Epidermal melanocyte (primary cell): Measurements from ENCODE around the gene TERT.

ENCODE experiments used
- DNase-seq: peaks from one replicate; pipeline ENCODE4 v3.0.0; 2011; ENCODE audit warnings: low spot score; ENCODE audit not compliant: insufficient read length

Gene TERT

DNA sequence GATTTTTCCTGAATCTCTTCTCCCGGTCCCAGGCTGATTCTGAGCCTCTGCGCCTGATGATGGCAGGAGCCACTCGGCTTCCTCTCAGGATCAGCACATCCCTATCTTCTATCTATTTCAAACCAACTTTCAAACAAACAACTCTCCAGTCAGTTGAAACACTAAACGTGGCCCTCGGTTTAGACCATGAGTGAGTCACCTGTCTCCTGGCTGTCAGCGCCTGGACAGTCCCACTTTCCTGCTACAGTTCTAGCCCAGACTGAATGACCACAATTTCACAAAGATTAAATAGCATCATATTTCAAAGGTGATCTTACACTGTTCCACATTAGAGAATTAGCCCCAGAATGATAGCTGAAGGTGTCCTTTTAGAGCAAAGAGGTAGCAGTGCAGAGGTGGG lies 87.3 kb downstream of the TERT start:
- no peak for DNase-seq

DNA sequence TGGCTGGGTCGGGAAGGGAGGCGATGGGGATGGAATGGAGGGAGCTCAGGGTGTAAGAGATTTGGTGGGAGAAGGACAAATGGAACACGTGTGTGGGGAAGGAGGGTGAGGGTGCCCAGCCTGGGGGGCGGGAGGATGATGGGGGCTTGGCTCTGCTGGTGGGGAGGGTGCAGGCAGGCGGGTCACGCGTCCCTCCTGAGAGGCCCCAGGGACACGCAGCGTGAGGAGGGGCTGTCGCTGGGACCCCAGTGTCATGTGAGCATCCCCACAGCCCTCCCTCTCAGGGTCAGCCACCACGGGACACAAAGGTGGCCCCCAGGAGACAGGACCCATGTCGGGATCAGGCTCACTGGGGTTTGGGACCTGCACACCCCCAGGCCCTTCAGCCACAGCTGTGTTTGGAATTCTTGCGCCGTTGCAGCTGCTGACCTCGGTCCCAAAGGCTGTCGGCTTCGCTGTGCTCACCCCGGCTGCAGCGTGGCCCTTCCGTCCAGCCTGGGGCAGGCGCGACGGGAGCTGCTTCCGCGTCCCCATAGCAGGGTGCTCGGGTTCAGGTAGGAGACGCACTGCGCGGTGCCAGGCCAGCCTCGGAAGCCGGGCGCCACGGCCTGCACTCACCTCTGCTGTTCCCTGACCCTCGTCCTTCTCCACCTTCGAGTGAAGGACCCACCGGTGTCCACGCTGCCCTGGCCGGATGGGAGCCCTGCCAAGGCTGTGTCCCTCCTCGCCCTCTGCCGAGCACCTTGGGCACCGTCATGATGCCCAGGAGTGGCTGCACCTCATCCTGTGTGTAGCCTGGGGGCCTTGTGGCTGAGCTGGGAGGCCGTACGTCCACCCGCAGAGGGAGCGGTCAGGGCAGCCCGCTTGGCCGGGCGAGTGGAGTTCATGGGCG lies 88.1 kb downstream of the TERT start:
- no peak for DNase-seq

DNA sequence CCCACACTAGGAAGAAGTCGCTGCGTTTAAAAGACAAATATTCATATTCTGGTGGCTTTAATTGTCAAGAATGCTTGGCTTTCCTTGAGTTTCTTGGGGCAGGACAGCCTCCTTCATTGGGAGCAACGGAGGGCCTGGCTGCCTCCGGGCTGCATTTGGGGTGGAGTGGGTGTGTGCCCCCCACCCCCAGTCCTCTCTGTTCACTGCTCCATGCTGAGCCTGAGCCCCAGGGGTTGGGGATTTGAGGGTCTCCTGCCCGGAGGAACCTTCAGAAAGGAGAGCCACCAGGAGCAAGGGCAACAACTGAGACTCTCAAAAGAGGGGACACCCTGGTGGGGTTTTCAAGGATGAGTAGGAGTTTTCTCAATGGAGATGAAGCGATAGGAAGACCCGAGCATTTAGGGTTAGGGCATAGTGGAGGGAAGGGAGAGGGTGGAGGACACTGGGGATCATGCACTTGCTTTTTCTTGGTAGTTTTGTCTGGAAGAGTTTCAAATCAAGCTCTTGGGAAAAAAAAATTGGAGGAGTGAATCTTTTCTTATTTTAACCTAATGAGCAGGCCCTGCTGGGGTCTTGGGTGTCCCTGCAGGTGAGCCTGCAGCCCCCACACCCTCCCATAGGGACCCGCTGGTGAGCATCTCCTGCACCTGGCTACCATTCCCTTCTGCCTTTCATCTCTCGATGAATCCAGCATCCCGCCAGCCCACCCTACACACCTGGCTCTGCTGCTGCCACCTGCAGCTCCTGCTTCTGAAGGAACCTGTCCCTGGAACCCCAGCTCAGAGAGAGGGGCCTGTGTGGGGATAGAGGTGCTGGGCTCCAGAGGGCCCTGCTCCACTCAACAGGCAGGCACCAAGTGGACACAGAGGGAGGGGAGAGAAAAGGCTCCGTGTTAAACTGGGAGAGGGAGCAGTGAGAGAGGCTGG lies 89.3 kb downstream of the TERT start:
- DNase-seq, result no peak

DNA sequence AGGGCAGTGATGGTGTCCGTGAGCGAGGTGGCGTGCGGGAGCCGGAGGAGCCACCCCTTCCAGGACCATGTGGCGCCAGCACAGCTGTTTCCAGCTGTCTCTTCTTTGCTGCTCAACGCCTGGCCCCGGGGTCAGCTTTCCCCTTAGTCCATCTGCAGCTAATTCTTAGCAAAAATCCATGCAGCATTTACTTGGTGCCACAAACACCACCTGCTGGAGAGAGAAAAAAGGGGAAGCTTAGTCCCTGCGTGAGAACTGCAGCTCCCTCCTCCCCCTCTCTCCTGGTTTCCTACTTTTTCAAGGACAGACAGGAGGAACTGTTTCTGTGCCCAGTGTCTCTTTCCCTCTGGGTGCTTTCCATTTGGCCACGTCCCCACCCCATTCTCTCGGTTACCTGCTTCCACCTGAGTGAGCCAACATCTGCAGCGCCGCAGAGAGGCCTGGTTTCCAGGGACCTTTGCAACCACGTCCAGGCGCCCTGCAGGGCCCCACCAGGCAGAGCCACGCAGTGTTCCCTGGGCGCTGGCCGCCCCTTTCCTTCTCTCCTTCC lies 90.1 kb downstream of the TERT start:
- no peak for DNase-seq

DNA sequence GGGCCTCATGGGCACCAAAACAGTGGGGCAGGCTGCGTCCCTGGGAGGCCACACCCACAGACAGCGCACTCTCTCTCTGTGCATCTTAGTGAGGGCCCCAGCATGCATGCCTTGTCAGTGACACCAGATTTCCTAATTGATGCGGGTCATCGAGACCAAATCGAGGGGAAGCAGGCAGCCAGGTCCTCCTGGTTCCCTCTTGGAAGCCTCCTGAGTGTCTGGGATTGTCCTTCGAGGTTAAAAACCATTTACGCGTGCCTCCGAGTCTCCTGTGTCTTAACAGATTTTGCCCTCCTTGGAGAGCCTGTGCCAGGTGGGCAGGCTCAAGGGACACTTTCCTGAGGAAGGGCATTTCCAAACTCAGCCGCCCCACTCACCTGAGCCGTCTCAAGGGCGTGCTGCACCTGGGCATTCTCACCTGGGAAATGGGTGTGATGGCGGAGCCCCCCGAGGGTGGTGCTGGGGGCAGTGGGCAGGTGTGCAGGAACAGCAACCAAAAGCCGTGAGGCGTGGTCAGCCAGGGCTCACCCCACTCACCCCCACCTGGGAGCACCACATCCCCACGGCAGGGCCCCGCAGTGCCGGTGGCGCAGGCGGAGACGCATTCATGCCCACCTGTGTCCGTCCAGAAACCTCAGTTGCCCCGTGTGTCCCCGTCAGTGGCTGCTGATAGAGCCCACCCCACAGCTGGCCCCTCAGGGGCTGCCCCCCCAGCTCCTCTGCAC lies 90.7 kb downstream of the TERT start:
- DNase-seq, result no peak

DNA sequence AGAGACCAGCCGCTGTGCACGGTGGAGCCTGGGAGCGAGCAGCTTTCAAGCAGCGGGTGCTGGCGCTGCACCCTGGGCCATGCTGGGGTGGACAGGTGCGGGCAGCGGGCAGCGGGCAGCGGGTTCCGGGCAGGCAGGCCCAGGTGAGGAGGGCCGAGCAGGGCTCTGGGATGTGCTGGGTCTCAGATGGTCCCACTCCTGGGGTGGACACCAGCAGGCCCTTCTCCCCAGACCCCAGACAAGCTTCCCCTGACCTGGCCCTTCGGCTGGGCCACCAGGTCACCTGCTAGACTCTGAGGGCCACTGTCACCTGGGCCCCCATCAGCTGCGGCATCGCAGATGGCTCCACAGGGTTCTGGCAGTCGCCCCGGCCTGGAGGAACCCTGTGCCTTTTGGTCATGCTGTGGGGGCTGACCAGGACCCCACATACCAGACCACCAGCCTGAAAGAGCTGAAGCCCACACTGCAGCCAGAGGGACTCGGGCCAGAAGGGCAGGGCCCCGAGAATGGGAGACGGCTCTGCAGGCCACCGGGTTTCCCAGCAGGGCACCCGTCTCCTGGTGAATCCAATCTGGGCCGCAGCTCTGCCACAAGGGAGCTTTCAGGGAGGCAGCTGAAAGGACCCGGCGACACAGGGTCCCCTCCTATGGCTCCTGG lies 91.4 kb downstream of the TERT start:
- DNase-seq, result no peak
